SK-N-SH (cell line): ENCODE results near the gene PDZRN4.

ENCODE experiments used
- FOSL2 ChIP-seq: IDR thresholded peaks from 2 replicates; pipeline ENCODE4 v1.4.0; 2012; ENCODE audit warnings: low read depth, mild to moderate bottlenecking, moderate library complexity, borderline replicate concordance
- NFIC ChIP-seq: IDR thresholded peaks from 2 replicates; pipeline ENCODE4 v1.4.0; 2012; ENCODE audit warnings: borderline replicate concordance

DNA sequence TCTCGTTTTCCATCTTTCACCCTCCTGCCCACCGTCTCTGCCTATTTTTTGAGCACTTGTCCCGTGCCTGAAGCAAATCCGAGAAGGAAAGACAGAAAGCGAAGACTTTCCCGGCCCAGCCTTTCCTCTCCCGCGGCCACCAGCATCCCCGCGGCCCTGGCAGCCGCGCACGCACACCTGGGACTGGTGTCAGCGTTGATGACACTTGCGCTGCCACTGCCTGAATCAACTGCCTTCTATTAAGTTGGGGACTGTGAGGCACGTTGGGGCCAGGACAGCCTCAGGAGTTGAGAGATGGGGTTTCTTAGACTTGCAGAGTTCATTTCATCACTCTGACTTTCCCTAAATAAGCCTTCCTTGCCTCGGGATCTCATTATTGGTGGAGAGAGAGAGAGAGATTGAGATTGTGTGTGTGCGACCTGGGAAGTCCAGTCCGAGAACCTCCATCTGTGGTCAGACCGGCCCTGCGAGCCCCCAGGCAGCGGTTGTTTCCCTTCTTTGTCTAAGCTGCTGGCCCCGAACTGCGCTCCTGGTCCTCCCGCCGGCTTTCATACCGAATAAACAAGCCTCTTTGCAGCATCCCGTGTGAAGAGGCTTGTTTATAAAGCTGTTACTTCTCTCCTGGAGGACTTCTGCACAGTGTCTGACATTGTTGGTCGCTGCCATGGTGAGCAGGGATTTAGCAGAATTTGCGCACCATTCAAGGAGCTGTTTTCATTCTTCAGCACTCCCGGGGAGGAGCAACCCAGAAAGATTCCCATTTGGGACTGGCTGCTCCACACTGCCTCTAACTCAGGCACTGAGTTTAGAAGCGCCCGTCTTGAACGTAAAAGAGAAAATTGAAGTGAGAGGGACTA, 1.5 kb downstream of the PDZRN4 start:
- TF ChIP-seq NFIC: no peak
- TF ChIP-seq FOSL2: no peak
